Heart left ventricle (tissue), 13 donors: Measurements from ENCODE around the gene ITGA11.

Experiments
- POLR2A ChIP-seq, 2 donors: fragments of 450-650 bp; IDR thresholded peaks; one replicate each; pipeline ENCODE4 v1.6.1; 2017; ENCODE audit warnings: antibody characterized with exemption in 2 of 2, mild to moderate bottlenecking in 2 of 2, moderate library complexity in 2 of 2
- TF ChIP-seq, protein P1 (sequence below), 12 donors: fragments of 200-600 bp; sonication (generic) in 4 of 12; IDR thresholded peaks; one replicate each; pipeline versions ENCODE4 v1.5.0 to v1.8.0; 2018 to 2022; ENCODE audit warnings: antibody characterized with exemption in 12 of 12, mild to moderate bottlenecking in 5 of 12
- donor health status: ischemic (EF 13 %, LVEDD 7.1; RV severe dilation, severe dysfunction).
- donor health status: DM: no; HTN: yes; CAD: no.
- donor health status: DM: no; HTN: no; CAD: no.
- donor health status: ischemic (EF 25% LVEDD 6.9; RV normal size, moderate dysfunction).
- donor health status: ischemic (EF 25% LVEDD 5.7; RV mildly dilated, moderate dysfunction).
- donor health status: ischemic (EF 35%, LVEDD 5.7; RV mildly dilated, moderate dysfunction).
- donor health status: nonischemic (EF 11% LVEDD 7.7; RV severe dilation, severe dysfunction).
- donor health status: DM: yes; HTN: yes; CAD: no.
- donor health status: PGD.
- donor health status: ischemic (EF 29% LVEDD 5.4; RV normal size, mild dysfunction).
- donor health status: nonischemic (EF 23%, LVEDD 6.1; RV moderate dilation, normal function).

DNA sequence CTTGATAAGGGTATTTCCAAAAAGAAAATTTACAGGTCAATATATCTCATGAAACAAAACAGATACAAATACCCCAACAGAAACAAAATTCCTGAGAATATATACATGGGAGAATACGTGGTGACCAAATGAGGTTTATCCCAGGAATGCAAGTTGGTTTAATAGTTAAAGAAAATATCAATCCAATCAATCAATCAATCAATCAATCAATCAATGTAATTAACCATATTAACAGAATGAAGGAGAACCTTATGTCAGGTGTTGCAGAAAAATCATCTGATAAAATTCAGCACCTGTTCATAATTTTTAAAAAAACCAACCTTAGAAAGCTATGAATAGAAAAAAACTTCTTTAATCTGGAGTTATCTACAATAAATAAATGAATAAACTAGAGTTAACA, 35.9 kb downstream of the ITGA11 start:
- no peak for TF ChIP-seq POLR2A (IDR thresholded peaks at IDR 0.05)
- TF ChIP-seq, protein P1, sequence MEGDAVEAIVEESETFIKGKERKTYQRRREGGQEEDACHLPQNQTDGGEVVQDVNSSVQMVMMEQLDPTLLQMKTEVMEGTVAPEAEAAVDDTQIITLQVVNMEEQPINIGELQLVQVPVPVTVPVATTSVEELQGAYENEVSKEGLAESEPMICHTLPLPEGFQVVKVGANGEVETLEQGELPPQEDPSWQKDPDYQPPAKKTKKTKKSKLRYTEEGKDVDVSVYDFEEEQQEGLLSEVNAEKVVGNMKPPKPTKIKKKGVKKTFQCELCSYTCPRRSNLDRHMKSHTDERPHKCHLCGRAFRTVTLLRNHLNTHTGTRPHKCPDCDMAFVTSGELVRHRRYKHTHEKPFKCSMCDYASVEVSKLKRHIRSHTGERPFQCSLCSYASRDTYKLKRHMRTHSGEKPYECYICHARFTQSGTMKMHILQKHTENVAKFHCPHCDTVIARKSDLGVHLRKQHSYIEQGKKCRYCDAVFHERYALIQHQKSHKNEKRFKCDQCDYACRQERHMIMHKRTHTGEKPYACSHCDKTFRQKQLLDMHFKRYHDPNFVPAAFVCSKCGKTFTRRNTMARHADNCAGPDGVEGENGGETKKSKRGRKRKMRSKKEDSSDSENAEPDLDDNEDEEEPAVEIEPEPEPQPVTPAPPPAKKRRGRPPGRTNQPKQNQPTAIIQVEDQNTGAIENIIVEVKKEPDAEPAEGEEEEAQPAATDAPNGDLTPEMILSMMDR (IDR thresholded peaks at IDR 0.05): no peak
